Right lobe of liver (tissue), 4 donors: ENCODE results near the gene PELI1.

Experiments used
- POLR2A ChIP-seq: fragments of 450-650 bp; IDR thresholded peaks from one replicate; pipeline ENCODE4 v1.6.1; 2017; ENCODE audit warnings: antibody characterized with exemption, mild to moderate bottlenecking
- TF ChIP-seq, protein P1 (sequence below), 4 donors: fragments of 200-600 bp in 3 of 4; fragments of 450-650 bp in 1 of 4; IDR thresholded peaks; one replicate each; pipeline versions ENCODE4 v1.5.1 to v1.8.0; 2016 to 2022; ENCODE audit warnings: antibody characterized with exemption in 4 of 4, mild to moderate bottlenecking in 2 of 4
- donor health status: DM: no; HTN: no; CAD: no.
- donor health status: DM: no; HTN: no; CAD: no.
- donor health status: DM: no; HTN: yes; CAD: no.

DNA sequence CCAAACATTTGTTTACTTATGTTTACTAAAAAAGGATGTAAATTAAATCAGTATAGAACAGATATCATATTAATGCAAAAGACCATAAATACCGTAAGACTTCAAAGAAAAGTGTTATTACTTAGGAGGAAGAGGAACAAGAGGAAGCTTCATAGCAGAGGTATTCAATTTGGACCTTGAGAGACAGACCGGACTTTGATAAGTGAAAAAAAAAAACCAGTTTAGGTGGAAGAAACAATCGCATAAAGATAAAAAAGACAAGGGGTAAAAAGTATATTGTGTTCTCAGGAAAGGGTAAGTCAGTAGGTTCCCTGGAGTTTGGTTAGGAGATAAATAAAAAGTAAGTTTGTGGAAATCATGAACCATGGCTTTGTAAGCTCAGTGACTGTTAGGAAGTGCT is 17.6 kb downstream of the PELI1 start:
- TF ChIP-seq, protein P1, sequence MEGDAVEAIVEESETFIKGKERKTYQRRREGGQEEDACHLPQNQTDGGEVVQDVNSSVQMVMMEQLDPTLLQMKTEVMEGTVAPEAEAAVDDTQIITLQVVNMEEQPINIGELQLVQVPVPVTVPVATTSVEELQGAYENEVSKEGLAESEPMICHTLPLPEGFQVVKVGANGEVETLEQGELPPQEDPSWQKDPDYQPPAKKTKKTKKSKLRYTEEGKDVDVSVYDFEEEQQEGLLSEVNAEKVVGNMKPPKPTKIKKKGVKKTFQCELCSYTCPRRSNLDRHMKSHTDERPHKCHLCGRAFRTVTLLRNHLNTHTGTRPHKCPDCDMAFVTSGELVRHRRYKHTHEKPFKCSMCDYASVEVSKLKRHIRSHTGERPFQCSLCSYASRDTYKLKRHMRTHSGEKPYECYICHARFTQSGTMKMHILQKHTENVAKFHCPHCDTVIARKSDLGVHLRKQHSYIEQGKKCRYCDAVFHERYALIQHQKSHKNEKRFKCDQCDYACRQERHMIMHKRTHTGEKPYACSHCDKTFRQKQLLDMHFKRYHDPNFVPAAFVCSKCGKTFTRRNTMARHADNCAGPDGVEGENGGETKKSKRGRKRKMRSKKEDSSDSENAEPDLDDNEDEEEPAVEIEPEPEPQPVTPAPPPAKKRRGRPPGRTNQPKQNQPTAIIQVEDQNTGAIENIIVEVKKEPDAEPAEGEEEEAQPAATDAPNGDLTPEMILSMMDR (IDR thresholded peaks at IDR 0.05), result no peak
- no peak for TF ChIP-seq POLR2A
